ENCODE results near the gene ATP2B2.

The ATP2B2 gene

GRCh38 chr3:10485380-10485779, 20.0 kb downstream of the ATP2B2 start:
- H3K4me3 ChIP-seq (ENCODE audit: low read depth, low read length): no peak overlapping the region
- TF ChIP-seq CTCF (IDR thresholded peaks at IDR 0.05; ENCODE audit: low read depth, low read length): no peak

GRCh38 chr3:10484709-10485108, 20.7 kb downstream of the ATP2B2 start:
- no peak overlapping the region for H3K4me3 ChIP-seq (ENCODE audit: low read depth, low read length)
- TF ChIP-seq CTCF (IDR thresholded peaks at IDR 0.05; ENCODE audit: low read depth, low read length): no peak

- TF ChIP-seq CTCF (IDR thresholded peaks at IDR 0.05; ENCODE audit: low read depth, low read length): no peak
- no peak overlapping the region for H3K4me3 ChIP-seq (ENCODE audit: low read depth, low read length)
These were observed 21.6 kb downstream of the ATP2B2 start for GRCh38 chr3:10483686-10484345.

- TF ChIP-seq CTCF (IDR thresholded peaks at IDR 0.05; ENCODE audit: low read depth, low read length): no peak
- H3K4me3 ChIP-seq (ENCODE audit: low read depth, low read length): no peak overlapping the region
These were observed 22.1 kb downstream of the ATP2B2 start for GRCh38 chr3:10483364-10483675.

- TF ChIP-seq CTCF (IDR thresholded peaks at IDR 0.05; ENCODE audit: low read depth, low read length): no peak
- H3K4me3 ChIP-seq (ENCODE audit: low read depth, low read length): no peak overlapping the region
These were observed 22.6 kb downstream of the ATP2B2 start for GRCh38 chr3:10482631-10483363.

GRCh38 chr3:10480871-10481378, 24.5 kb downstream of the ATP2B2 start:
- H3K4me3 ChIP-seq (ENCODE audit: low read depth, low read length): no peak overlapping the region
- no peak for TF ChIP-seq CTCF (IDR thresholded peaks at IDR 0.05; ENCODE audit: low read depth, low read length)

GRCh38 chr3:10479311-10479710, 26.1 kb downstream of the ATP2B2 start:
- H3K4me3 ChIP-seq (ENCODE audit: low read depth, low read length): no peak overlapping the region
- TF ChIP-seq CTCF (IDR thresholded peaks at IDR 0.05; ENCODE audit: low read depth, low read length): no peak
